ENCODE data around the gene HLA-DOB. TPM values are rescaled to one million over a fixed set of nuclear protein-coding genes. Genes with fewer than 3 reads are reported as not detected.

Gene HLA-DOB
- polyA plus RNA-seq, 4 donors, result 0.74 to 4.6 (median 2.7) TPM; not detected in 1

DNA sequence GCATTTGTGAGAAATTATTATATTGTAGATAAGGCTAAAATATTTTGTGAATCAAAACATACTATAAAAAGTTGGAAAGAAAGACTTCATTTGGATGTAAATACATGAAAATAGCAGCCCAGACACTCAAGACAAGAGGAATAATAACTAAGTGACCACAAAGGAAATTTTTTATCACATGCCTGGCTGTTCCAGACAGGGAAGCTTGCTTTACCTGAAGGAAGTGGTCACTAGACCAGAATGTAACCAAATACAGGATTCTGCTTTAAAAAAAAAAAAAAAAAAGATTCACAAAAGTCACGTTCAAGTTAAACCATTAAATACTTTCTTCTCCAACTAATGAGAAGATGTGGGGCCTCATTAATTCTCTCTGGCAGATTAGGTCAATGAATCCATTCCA, 44.1 kb downstream of the HLA-DOB start:
- no peak for FAIRE-seq
- no peak overlapping the region for H3K27ac ChIP-seq (ENCODE audit: low read depth in 1 of 3, low read length in 2 of 3)
- no peak for DNase-seq
- 31 to 61% (median 38%) methylated on average over 1 of the region's 1 CpG for WGBS, 3 donors
- peaks cover 0 to 4% (median 0%) of the 10 kb centered on the region in 3 donors for H3K4me1 ChIP-seq (ENCODE audit: control insufficient read depth in 3 of 3, insufficient read depth in 2 of 3, low read depth in 1 of 3, low read length in 2 of 3)
- peaks cover 0 to 2% (median 0%) of the 10 kb centered on the region in 3 donors for H3K27me3 ChIP-seq (ENCODE audit: control insufficient read depth in 3 of 3, insufficient read depth in 3 of 3, low read length in 3 of 3)
- H3K4me3 ChIP-seq (ENCODE audit: low read depth in 1 of 3, low read length in 3 of 3), result no peak overlapping the region
- peaks cover 0 to 8% of the 10 kb centered on the region in 2 donors for H3K9me3 ChIP-seq (ENCODE audit: control insufficient read depth in 2 of 2, insufficient read depth in 1 of 2, low read depth in 1 of 2, low read length in 1 of 2)
- no peaks in the 10 kb centered on the region for H3K36me3 ChIP-seq (ENCODE audit: control insufficient read depth in 3 of 3, insufficient read depth in 2 of 3, low read depth in 1 of 3, low read length in 3 of 3)

DNA sequence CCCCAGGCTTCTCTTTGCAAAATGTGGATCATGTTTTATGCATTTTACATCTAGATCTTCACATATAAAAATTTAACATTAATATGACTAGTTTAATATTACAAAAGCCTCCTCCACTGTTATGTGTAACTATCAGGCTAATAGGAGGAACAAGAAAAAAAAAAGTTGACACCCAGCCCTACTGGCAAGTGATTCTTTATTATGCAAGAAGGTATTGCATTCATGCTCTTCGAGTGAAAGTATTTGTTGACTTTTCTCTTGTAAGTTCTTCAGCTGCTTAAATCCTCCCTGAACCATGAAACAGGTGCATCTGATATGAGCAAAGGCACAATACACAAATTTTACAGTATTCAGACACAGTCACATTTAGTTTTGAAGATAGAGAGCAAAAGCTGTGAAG, 52.8 kb downstream of the HLA-DOB start:
- no peak for FAIRE-seq
- WGBS, 3 donors, result 19 to 26% (median 20%) methylated on average over 1 of the region's 1 CpG

DNA sequence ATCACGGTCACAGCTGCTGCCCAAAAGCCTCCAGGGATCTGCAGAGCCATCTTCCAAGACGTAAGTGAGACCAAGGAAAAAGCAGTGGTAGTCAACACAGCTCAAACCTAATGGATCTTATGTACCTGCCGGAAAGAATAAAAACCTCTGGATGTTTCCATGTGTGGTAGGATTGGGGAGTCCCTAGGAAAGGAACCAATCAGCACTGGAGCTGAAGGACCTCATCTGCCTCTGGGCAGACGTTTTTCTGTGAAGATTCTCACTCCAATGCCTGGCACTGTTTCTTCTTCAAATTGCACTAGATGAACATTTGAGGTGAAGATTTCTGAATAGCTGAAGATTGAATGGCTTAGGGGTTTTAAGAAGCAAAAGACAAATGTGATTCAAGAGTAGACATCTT, 53.4 kb downstream of the HLA-DOB start, which contains the start of gene HLA-DQB2:
Gene HLA-DQB2, minus strand, starts transcription at position 112 of the 400 bp plus-strand sequence. Its CDS starts 62 bp downstream, at position 50.
- 52 to 69% (median 63%) methylated on average over 4 of the region's 4 CpGs for WGBS, 3 donors
- no peak within 1 kb of the TSS for H3K4me3 ChIP-seq (ENCODE audit: low read depth in 1 of 3, low read length in 3 of 3)

More for the DNA sequence above, 52.8 kb downstream of the HLA-DOB start:
- H3K4me1 ChIP-seq (ENCODE audit: control insufficient read depth in 3 of 3, insufficient read depth in 2 of 3, low read depth in 1 of 3, low read length in 2 of 3), result no peaks in the 10 kb centered on the region
- DNase-seq, result no peak
- H3K4me3 ChIP-seq (ENCODE audit: low read depth in 1 of 3, low read length in 3 of 3), result no peak overlapping the region
- no peak overlapping the region for H3K27ac ChIP-seq (ENCODE audit: low read depth in 1 of 3, low read length in 2 of 3)
- no peaks in the 10 kb centered on the region for H3K36me3 ChIP-seq (ENCODE audit: control insufficient read depth in 3 of 3, insufficient read depth in 2 of 3, low read depth in 1 of 3, low read length in 3 of 3)
- no peaks in the 10 kb centered on the region for H3K9me3 ChIP-seq (ENCODE audit: control insufficient read depth in 2 of 2, insufficient read depth in 1 of 2, low read depth in 1 of 2, low read length in 1 of 2)
- H3K27me3 ChIP-seq (ENCODE audit: control insufficient read depth in 3 of 3, insufficient read depth in 3 of 3, low read length in 3 of 3), result peaks cover 2 to 23% (median 7%) of the 10 kb centered on the region in 3 donors

More for the DNA sequence above, 53.4 kb downstream of the HLA-DOB start, which contains the start of gene HLA-DQB2:
- no peaks in the 10 kb centered on the region for H3K36me3 ChIP-seq (ENCODE audit: control insufficient read depth in 3 of 3, insufficient read depth in 2 of 3, low read depth in 1 of 3, low read length in 3 of 3)
- DNase-seq, result no peak
- FAIRE-seq, result no peak
- H3K27me3 ChIP-seq (ENCODE audit: control insufficient read depth in 3 of 3, insufficient read depth in 3 of 3, low read length in 3 of 3), result peaks cover 2 to 27% (median 7%) of the 10 kb centered on the region in 3 donors
- no peaks in the 10 kb centered on the region for H3K9me3 ChIP-seq (ENCODE audit: control insufficient read depth in 2 of 2, insufficient read depth in 1 of 2, low read depth in 1 of 2, low read length in 1 of 2)
- H3K27ac ChIP-seq (ENCODE audit: low read depth in 1 of 3, low read length in 2 of 3), result no peak within 1 kb of the TSS
- no peaks in the 10 kb centered on the region for H3K4me1 ChIP-seq (ENCODE audit: control insufficient read depth in 3 of 3, insufficient read depth in 2 of 3, low read depth in 1 of 3, low read length in 2 of 3)

Other genes with a start within 250 kb of the HLA-DOB start
- gene HLA-DRB1, start 227.2 kb downstream of the HLA-DOB start, polyA plus RNA-seq, result 100 to 1,000 TPM in 3 of 4 donors, 10 to 100 TPM in 1; 45.4 to 226 (median 188) TPM
- gene HLA-DQA1, start 179.6 kb downstream of the HLA-DOB start, polyA plus RNA-seq, result 10 to 100 TPM in 3 of 4 donors, 1 to 10 TPM in 1; 6.5 to 54.9 (median 31.5) TPM
- gene HLA-DQB1, start 150.3 kb downstream of the HLA-DOB start, polyA plus RNA-seq, result 100 to 1,000 TPM in 1 of 4 donors, 10 to 100 TPM in 3; 23.5 to 181 (median 85.8) TPM
- gene HLA-DQA2, start 75.6 kb downstream of the HLA-DOB start, polyA plus RNA-seq, result 1 to 10 TPM in 1 of 4 donors, under 1 TPM in 1, not detected in 2; 0.09 to 2.0 TPM
- gene HLA-DQB2, start 53.5 kb downstream of the HLA-DOB start, polyA plus RNA-seq, result 1 to 10 TPM in 1 of 4 donors, under 1 TPM in 1, not detected in 2; 0.09 to 2.7 TPM
- 10 to 100 TPM; 12.9 to 51.5 (median 20.8) TPM for gene TAP2, start 21.7 kb upstream of the HLA-DOB start, polyA plus RNA-seq
- gene PSMB8, start 27.0 kb upstream of the HLA-DOB start, polyA plus RNA-seq, result 100 to 1,000 TPM in 3 of 4 donors, 10 to 100 TPM in 1; 48.0 to 329 (median 293) TPM
- gene TAP1, start 36.7 kb upstream of the HLA-DOB start, polyA plus RNA-seq, result 100 to 1,000 TPM in 2 of 4 donors, 10 to 100 TPM in 2; 20.2 to 157 (median 92.1) TPM
- 100 to 1,000 TPM in 3 of 4 donors, 10 to 100 TPM in 1; 21.4 to 224 (median 211) TPM for gene PSMB9, start 37.2 kb upstream of the HLA-DOB start, polyA plus RNA-seq
- gene HLA-DMB, start 124.0 kb upstream of the HLA-DOB start, polyA plus RNA-seq, result 10 to 100 TPM; 22.8 to 60.5 (median 29.8) TPM
- gene HLA-DMA, start 136.1 kb upstream of the HLA-DOB start, polyA plus RNA-seq, result 100 to 1,000 TPM in 1 of 4 donors, 10 to 100 TPM in 3; 24.5 to 111 (median 68.5) TPM
- 100 to 1,000 TPM in 1 of 4 donors, 10 to 100 TPM in 3; 76.2 to 201 (median 90.6) TPM for gene BRD2, start 151.6 kb upstream of the HLA-DOB start, polyA plus RNA-seq
- gene HLA-DOA, start 192.6 kb upstream of the HLA-DOB start, polyA plus RNA-seq, result 1 to 10 TPM in 2 of 4 donors, under 1 TPM in 2; 0.22 to 7.2 (median 3.3) TPM